WI38 (cell line): ENCODE measurements around the gene HSPB9.

Source experiments
- H3K4me3 ChIP-seq: 2 replicates; pipeline ENCODE4 v1.5.1; 2011; ENCODE audit warnings: low read depth, mild to moderate bottlenecking, control low read depth, low read length
- CTCF ChIP-seq: IDR thresholded peaks from 2 replicates; pipeline ENCODE4 v1.5.1; 2012; ENCODE audit warnings: low read depth, mild to moderate bottlenecking, control low read depth, low read length

HSPB9 gene

GRCh38 chr17:42104264-42104663 lies 18.3 kb upstream of the HSPB9 start:
- H3K4me3 ChIP-seq: no peak overlapping the region
- no peak for TF ChIP-seq CTCF

- no peak for TF ChIP-seq CTCF
- no peak overlapping the region for H3K4me3 ChIP-seq
Observed at GRCh38 chr17:42106009-42106408, 16.6 kb upstream of the HSPB9 start.

- no peak overlapping the region for H3K4me3 ChIP-seq
- TF ChIP-seq CTCF: no peak
Observed at GRCh38 chr17:42107124-42107523, 15.5 kb upstream of the HSPB9 start.

GRCh38 chr17:42107597-42108576 lies 14.7 kb upstream of the HSPB9 start:
- peak overlapping the region; percentile 6; the same call in 1 of the 2 replicates for H3K4me3 ChIP-seq
- no peak for TF ChIP-seq CTCF

- TF ChIP-seq CTCF: no peak
- H3K4me3 ChIP-seq: no peak overlapping the region
Observed at GRCh38 chr17:42109086-42109485, 13.5 kb upstream of the HSPB9 start.

- no peak overlapping the region for H3K4me3 ChIP-seq
- no peak for TF ChIP-seq CTCF
Observed at GRCh38 chr17:42110301-42111264, 12.0 kb upstream of the HSPB9 start.
